ENCODE measurements around the gene ADGRG7. TPM values are rescaled to one million over a fixed set of nuclear protein-coding genes. Genes with fewer than 3 reads are reported as not detected.

Gene ADGRG7
- total RNA-seq, 3 donors from 2014 or later, result not detected

GRCh38 chr3:100584101-100584660, 25.2 kb upstream of the ADGRG7 start:
- H3K9me3 ChIP-seq, result no peaks in the 10 kb centered on the region
- no peaks in the 10 kb centered on the region for H3K4me1 ChIP-seq
- H3K36me3 ChIP-seq, result no peaks in the 10 kb centered on the region
- H3K27ac ChIP-seq, result no peak overlapping the region
- H3K4me3 ChIP-seq, result no peak overlapping the region
- TF ChIP-seq POLR2A (IDR thresholded peaks at IDR 0.05), result no peak
- TF ChIP-seq CTCF (IDR thresholded peaks at IDR 0.05), result no peak
- no peak for TF ChIP-seq POLR2AphosphoS5 (IDR thresholded peaks at IDR 0.05)
- no peak for DNase-seq (ENCODE audit: low spot score in 2 of 2)
- no peaks in the 10 kb centered on the region for H3K27me3 ChIP-seq
- intact Hi-C loops (cut with DNase I; ENCODE audit: low total_unique reads), result no loop called here

- H3K27me3 ChIP-seq, result no peaks in the 10 kb centered on the region
- no peak for DNase-seq (ENCODE audit: low spot score in 2 of 2)
These were observed 22.6 kb upstream of the ADGRG7 start for GRCh38 chr3:100586832-100587231.

GRCh38 chr3:100588251-100588650, 21.1 kb upstream of the ADGRG7 start:
- no peaks in the 10 kb centered on the region for H3K36me3 ChIP-seq
- no peaks in the 10 kb centered on the region for H3K9me3 ChIP-seq
- no peak overlapping the region for H3K27ac ChIP-seq
- TF ChIP-seq POLR2A (IDR thresholded peaks at IDR 0.05) (no peak), POLR2AphosphoS5 (IDR thresholded peaks at IDR 0.05) (no peak), CTCF (IDR thresholded peaks at IDR 0.05) (no peak)
- intact Hi-C loops (cut with DNase I; ENCODE audit: low total_unique reads), result no loop called here
- H3K4me3 ChIP-seq, result no peak overlapping the region
- no peaks in the 10 kb centered on the region for H3K4me1 ChIP-seq
- H3K27me3 ChIP-seq, result no peaks in the 10 kb centered on the region
- DNase-seq (ENCODE audit: low spot score in 2 of 2), result no peak

More at GRCh38 chr3:100586832-100587231, 22.6 kb upstream of the ADGRG7 start:
- no peak overlapping the region for H3K27ac ChIP-seq
- no peaks in the 10 kb centered on the region for H3K36me3 ChIP-seq
- no peak for TF ChIP-seq POLR2A (IDR thresholded peaks at IDR 0.05)
- no peak for TF ChIP-seq CTCF (IDR thresholded peaks at IDR 0.05)
- no peak for TF ChIP-seq POLR2AphosphoS5 (IDR thresholded peaks at IDR 0.05)
- H3K9me3 ChIP-seq, result no peaks in the 10 kb centered on the region
- H3K4me3 ChIP-seq, result no peak overlapping the region
- no peaks in the 10 kb centered on the region for H3K4me1 ChIP-seq
- intact Hi-C loops (cut with DNase I; ENCODE audit: low total_unique reads), result no loop called here

- intact Hi-C loops (cut with DNase I; ENCODE audit: low total_unique reads), result no loop called here
- Histone ChIP-seq H3K36me3 (no peaks in the 10 kb centered on the region), H3K4me3 (no peak overlapping the region), H3K4me1 (no peaks in the 10 kb centered on the region), H3K27ac (no peak overlapping the region), H3K27me3 (no peaks in the 10 kb centered on the region), H3K9me3 (no peaks in the 10 kb centered on the region)
- peak in 1 of 2 donors; percentile 49 for DNase-seq (ENCODE audit: low spot score in 2 of 2)
- TF ChIP-seq CTCF (IDR thresholded peaks at IDR 0.05) (peak; percentile 86 to 93 (median 89)), POLR2A (IDR thresholded peaks at IDR 0.05) (no peak)
These were observed 19.1 kb upstream of the ADGRG7 start for GRCh38 chr3:100590114-100590839.

- H3K4me1 ChIP-seq, result no peaks in the 10 kb centered on the region
- no peak overlapping the region for H3K27ac ChIP-seq
- TF ChIP-seq CTCF (IDR thresholded peaks at IDR 0.05), result no peak
- TF ChIP-seq POLR2A (IDR thresholded peaks at IDR 0.05), result no peak
- no peak for TF ChIP-seq POLR2AphosphoS5 (IDR thresholded peaks at IDR 0.05)
- no peak for DNase-seq (ENCODE audit: low spot score in 2 of 2)
- H3K4me3 ChIP-seq, result no peak overlapping the region
- no peaks in the 10 kb centered on the region for H3K9me3 ChIP-seq
- intact Hi-C loops (cut with DNase I; ENCODE audit: low total_unique reads), result no loop called here
- H3K27me3 ChIP-seq, result no peaks in the 10 kb centered on the region
- no peaks in the 10 kb centered on the region for H3K36me3 ChIP-seq
These were observed 18.6 kb upstream of the ADGRG7 start for GRCh38 chr3:100590840-100591147.

All from breast epithelium (tissue), 4 donors.